Measurements from ENCODE around the gene SIGLEC1.
A peak's percentile ranks its signal among the peaks of the same experiment; 100 is the strongest.

The SIGLEC1 gene

GRCh38 chr20:3753501-3754275 lies 41.3 kb upstream of the SIGLEC1 start:
- TF ChIP-seq, protein P1, sequence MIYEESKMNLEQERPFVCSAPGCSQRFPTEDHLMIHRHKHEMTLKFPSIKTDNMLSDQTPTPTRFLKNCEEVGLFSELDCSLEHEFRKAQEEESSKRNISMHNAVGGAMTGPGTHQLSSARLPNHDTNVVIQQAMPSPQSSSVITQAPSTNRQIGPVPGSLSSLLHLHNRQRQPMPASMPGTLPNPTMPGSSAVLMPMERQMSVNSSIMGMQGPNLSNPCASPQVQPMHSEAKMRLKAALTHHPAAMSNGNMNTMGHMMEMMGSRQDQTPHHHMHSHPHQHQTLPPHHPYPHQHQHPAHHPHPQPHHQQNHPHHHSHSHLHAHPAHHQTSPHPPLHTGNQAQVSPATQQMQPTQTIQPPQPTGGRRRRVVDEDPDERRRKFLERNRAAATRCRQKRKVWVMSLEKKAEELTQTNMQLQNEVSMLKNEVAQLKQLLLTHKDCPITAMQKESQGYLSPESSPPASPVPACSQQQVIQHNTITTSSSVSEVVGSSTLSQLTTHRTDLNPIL (CRISPR knock-in tag; IDR thresholded peaks at IDR 0.05; ENCODE audit: low read depth), result no peak
- TF ChIP-seq TSHZ2 (CRISPR knock-in tag; IDR thresholded peaks at IDR 0.05) (no peak), CSRNP3 (CRISPR knock-in tag; IDR thresholded peaks at IDR 0.05) (no peak), ZC3H10 (CRISPR knock-in tag; IDR thresholded peaks at IDR 0.05) (no peak), SNAI2 (CRISPR knock-in tag; IDR thresholded peaks at IDR 0.05) (no peak)

DNA sequence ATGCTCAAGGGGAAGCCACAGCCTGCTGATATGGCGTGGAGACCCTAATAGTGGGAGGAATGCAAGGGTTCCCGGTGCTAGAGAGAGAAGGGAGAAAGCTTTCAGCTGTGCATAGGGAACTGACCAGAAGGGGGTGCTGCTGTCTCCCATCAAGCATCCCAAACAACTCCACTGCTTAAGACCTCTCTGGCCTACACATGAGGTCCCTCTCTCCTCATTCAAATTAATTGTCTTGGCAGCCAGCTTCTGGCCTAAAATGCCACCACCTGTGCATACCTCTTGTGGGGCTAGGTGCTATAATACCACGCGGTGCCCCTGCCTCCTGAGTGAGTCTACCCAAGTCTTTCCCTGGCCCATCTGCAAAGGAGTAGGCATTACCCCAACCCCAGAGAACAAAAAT lies 40.7 kb upstream of the SIGLEC1 start:
- TF ChIP-seq CSRNP3 (CRISPR knock-in tag; IDR thresholded peaks at IDR 0.05) (no peak), ZFP30 (CRISPR knock-in tag; IDR thresholded peaks at IDR 0.05) (no peak), ISL1 (CRISPR knock-in tag; IDR thresholded peaks at IDR 0.05) (no peak), ZC3H10 (CRISPR knock-in tag; IDR thresholded peaks at IDR 0.05) (no peak), ESRRG (CRISPR knock-in tag; IDR thresholded peaks at IDR 0.05) (no peak)
- TF ChIP-seq, protein P2, sequence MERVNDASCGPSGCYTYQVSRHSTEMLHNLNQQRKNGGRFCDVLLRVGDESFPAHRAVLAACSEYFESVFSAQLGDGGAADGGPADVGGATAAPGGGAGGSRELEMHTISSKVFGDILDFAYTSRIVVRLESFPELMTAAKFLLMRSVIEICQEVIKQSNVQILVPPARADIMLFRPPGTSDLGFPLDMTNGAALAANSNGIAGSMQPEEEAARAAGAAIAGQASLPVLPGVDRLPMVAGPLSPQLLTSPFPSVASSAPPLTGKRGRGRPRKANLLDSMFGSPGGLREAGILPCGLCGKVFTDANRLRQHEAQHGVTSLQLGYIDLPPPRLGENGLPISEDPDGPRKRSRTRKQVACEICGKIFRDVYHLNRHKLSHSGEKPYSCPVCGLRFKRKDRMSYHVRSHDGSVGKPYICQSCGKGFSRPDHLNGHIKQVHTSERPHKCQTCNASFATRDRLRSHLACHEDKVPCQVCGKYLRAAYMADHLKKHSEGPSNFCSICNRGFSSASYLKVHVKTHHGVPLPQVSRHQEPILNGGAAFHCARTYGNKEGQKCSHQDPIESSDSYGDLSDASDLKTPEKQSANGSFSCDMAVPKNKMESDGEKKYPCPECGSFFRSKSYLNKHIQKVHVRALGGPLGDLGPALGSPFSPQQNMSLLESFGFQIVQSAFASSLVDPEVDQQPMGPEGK (CRISPR knock-in tag; IDR thresholded peaks at IDR 0.05; ENCODE audit: borderline replicate concordance), result no peak
- ATAC-seq, result peak; percentile 69

More at GRCh38 chr20:3753501-3754275, 41.3 kb upstream of the SIGLEC1 start:
- no peak for ATAC-seq

DNA sequence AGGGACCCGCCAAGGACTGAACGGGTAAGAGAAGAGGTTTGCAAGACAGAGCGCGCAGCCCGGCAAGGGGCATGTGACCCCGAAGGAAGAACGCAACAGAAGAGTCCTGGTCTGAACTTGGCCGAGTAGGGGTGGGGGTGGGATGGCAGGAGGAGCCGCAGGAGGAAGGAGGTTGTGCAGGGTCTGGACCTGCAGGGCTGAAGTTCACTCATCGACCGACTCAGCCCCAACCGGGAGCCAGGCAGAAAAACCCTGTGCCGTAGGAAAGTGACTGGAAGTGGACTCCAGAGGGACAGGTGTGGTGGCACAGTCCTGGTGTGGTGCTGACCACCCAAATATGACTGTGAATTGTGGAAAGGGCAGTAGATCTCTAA lies 40.0 kb upstream of the SIGLEC1 start:
- TF ChIP-seq ISL1 (CRISPR knock-in tag; IDR thresholded peaks at IDR 0.05), result no peak
- no peak for TF ChIP-seq ZC3H10 (CRISPR knock-in tag; IDR thresholded peaks at IDR 0.05)
- TF ChIP-seq ARNTL (CRISPR knock-in tag; IDR thresholded peaks at IDR 0.05; ENCODE audit: borderline replicate concordance, low read depth), result no peak
- no peak for TF ChIP-seq TCF4 (CRISPR knock-in tag; IDR thresholded peaks at IDR 0.05; ENCODE audit: borderline replicate concordance)
- TF ChIP-seq TSHZ2 (CRISPR knock-in tag; IDR thresholded peaks at IDR 0.05), result no peak
- TF ChIP-seq, protein P2 (CRISPR knock-in tag; IDR thresholded peaks at IDR 0.05; ENCODE audit: borderline replicate concordance), result no peak
- no peak for TF ChIP-seq ZNF70 (CRISPR knock-in tag; IDR thresholded peaks at IDR 0.05)
- no peak for TF ChIP-seq OSR1 (CRISPR knock-in tag; IDR thresholded peaks at IDR 0.05)
- TF ChIP-seq ZNF8 (CRISPR knock-in tag; IDR thresholded peaks at IDR 0.05), result no peak
- TF ChIP-seq, protein P1 (CRISPR knock-in tag; IDR thresholded peaks at IDR 0.05; ENCODE audit: low read depth), result no peak
- TF ChIP-seq CSDC2 (CRISPR knock-in tag; IDR thresholded peaks at IDR 0.05), result no peak
- no peak for ATAC-seq

All from SK-N-SH treated with all-trans-retinoic acid at 6 μM for 48 hours (cell line).